ENCODE measurements around the gene NFATC1.

The NFATC1 gene

DNA sequence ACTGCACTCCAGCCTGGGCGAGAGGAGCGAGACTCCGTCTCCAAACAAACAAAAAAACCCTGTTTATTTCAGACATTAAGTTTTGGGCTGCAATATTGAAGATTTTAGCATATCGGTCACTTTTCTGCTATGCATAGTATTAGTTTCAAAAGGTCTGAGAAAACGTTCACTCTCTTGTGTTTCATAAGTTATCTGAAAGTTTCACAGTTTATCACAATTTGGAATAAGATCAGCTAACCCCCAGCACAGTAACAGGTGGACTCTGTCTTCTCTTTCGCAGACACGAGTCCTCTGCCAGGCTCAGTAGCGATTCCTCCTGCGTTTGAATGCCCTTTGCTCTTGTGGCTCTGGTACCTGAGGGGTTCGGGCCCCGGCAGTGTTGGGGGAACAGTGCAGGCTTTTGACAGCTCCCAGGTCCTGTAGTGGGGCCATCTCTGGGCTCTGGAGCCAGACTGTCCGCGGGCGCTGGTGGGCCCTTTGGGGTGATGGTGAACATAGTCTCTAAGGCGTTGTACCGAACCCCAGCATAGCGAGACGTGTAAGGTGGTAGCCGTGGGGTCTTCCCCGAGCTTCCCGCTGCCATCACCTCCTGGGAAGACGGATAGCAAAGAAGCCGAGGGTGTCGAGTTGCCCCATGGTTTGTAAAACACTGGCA is 20.4 kb downstream of the NFATC1 start:
- DNase-seq (ENCODE audit: low read depth, low spot score): no peak
- no peak overlapping the region for H3K4me3 ChIP-seq (ENCODE audit: low read depth, low read length)
- TF ChIP-seq, protein P1, sequence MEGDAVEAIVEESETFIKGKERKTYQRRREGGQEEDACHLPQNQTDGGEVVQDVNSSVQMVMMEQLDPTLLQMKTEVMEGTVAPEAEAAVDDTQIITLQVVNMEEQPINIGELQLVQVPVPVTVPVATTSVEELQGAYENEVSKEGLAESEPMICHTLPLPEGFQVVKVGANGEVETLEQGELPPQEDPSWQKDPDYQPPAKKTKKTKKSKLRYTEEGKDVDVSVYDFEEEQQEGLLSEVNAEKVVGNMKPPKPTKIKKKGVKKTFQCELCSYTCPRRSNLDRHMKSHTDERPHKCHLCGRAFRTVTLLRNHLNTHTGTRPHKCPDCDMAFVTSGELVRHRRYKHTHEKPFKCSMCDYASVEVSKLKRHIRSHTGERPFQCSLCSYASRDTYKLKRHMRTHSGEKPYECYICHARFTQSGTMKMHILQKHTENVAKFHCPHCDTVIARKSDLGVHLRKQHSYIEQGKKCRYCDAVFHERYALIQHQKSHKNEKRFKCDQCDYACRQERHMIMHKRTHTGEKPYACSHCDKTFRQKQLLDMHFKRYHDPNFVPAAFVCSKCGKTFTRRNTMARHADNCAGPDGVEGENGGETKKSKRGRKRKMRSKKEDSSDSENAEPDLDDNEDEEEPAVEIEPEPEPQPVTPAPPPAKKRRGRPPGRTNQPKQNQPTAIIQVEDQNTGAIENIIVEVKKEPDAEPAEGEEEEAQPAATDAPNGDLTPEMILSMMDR (IDR thresholded peaks at IDR 0.05; ENCODE audit: insufficient read depth, low read length, missing control alignments): no peak
- POLR2A ChIA-PET: no interaction called here
- CTCF ChIA-PET: no interaction called here

DNA sequence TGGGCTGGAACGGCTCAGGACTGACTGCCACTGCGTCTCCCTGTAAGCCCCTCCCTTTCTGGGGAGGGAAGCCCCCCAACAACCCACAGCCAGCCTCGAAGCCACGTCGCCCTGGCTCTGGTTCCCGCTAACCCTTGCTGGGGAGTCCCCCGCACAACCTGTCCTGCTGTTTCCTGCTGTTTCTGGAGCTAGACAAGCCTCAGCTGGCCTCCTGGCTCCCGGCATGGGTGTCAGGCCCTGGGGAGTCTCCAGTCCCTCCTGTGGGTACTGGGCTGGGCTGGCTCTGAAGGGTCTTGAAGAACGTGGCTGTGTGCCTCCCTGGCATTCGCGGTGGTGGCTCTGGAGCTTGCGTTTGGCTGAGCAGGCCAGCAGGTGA is 20.9 kb downstream of the NFATC1 start:
- ChIA-PET POLR2A (no interaction called here), CTCF (no interaction called here)

DNA sequence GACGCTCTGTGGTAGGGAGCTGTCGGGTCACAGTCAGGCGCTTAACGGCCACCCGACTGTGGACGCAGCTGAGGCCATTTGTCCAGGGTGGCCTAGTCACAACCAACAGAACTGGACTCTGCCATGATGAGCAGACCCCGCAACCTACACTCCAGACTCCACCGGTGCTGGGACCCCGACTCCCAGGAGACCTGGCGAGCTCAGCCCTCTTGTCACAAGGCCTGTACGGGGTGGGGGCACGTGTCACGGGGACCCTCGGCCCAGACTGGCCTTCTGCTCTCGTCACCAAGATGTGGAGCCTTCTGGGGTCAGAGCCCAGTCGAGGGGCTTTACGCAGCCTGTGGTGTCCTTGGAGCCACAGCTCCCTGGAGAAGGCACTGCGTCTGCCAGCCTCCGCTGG is 22.5 kb downstream of the NFATC1 start:
- TF ChIP-seq, protein P1 (IDR thresholded peaks at IDR 0.05; ENCODE audit: insufficient read depth, low read length, missing control alignments): no peak
- POLR2A ChIA-PET: no interaction called here
- CTCF ChIA-PET: interaction anchor here (1.4 kb wide), 1 partner anchor 37 kb away, joined by 3 read pairs; no protein-coding TSS in a partner anchor

More for the DNA sequence above, 20.9 kb downstream of the NFATC1 start:
- DNase-seq (ENCODE audit: low read depth, low spot score): no peak
- H3K4me3 ChIP-seq (ENCODE audit: low read depth, low read length): no peak overlapping the region
- TF ChIP-seq, protein P1 (IDR thresholded peaks at IDR 0.05; ENCODE audit: insufficient read depth, low read length, missing control alignments): no peak

DNA sequence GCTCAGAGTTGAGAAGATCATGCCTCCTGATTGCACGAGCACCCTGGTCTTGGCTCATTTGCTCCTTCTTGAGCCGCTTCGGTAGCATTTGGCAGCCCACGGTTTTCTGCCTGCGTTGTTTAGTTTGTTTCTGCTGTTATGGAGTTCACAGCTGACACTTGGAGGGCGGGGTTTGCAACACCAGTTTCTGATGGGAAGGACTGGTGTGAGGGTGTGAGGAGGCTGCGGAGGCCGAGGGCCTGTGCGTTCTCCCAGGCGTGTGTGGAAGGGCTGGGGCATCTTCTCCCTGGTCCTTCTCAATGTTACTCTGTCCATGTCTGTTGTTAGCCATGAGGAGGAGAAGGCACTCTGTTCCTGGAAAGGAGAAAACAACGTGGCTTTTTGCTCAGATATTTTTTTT is 22.9 kb downstream of the NFATC1 start:
- POLR2A ChIA-PET: no interaction called here

More for the DNA sequence above, 22.5 kb downstream of the NFATC1 start:
- H3K4me3 ChIP-seq (ENCODE audit: low read depth, low read length): no peak overlapping the region
- DNase-seq (ENCODE audit: low read depth, low spot score): no peak

DNA sequence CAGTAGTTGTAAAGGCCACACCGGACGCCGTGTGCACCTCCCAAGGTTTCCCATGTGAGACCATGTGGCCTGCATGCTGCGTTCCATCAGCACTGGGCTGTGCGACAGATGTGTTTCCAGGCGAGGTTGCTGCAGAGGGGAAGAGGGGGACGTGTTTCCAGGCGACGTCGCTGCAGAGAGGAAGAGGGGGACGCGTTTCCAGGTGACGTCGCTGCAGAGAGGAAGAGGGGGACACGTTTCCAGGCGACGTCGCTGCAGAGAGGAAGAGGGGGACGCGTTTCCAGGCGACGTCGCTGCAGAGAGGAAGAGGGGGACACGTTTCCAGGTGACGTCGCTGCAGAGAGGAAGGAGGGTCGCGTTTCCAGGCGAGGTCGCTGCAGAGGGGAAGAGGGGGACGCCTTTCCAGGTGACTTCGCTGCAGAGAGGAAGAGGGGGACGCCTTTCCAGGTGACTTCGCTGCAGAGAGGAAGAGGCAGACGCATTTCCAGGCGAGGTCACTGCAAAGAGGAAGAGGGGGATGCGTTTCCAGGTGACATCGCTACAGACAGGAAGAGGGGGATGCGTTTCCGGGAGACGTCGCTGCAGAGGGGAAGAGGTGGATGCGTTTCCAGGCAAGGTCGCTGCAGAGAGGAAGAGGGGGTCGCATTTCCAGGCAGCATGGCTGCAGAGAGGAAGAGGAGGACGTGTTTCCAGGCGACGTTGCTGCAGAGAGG is 24.5 kb downstream of the NFATC1 start:
- POLR2A ChIA-PET: no interaction called here
- CTCF ChIA-PET: no interaction called here
- no peak overlapping the region for H3K4me3 ChIP-seq (ENCODE audit: low read depth, low read length)
- TF ChIP-seq, protein P1 (IDR thresholded peaks at IDR 0.05; ENCODE audit: insufficient read depth, low read length, missing control alignments): no peak
- DNase-seq (ENCODE audit: low read depth, low spot score): no peak

More for the DNA sequence above, 22.9 kb downstream of the NFATC1 start:
- no peak overlapping the region for H3K4me3 ChIP-seq (ENCODE audit: low read depth, low read length)
- no peak for DNase-seq (ENCODE audit: low read depth, low spot score)
- CTCF ChIA-PET: interaction anchor here (1.4 kb wide), 1 partner anchor 38 kb away, joined by 3 read pairs; no protein-coding TSS in a partner anchor
- TF ChIP-seq, protein P1 (IDR thresholded peaks at IDR 0.05; ENCODE audit: insufficient read depth, low read length, missing control alignments): no peak

DNA sequence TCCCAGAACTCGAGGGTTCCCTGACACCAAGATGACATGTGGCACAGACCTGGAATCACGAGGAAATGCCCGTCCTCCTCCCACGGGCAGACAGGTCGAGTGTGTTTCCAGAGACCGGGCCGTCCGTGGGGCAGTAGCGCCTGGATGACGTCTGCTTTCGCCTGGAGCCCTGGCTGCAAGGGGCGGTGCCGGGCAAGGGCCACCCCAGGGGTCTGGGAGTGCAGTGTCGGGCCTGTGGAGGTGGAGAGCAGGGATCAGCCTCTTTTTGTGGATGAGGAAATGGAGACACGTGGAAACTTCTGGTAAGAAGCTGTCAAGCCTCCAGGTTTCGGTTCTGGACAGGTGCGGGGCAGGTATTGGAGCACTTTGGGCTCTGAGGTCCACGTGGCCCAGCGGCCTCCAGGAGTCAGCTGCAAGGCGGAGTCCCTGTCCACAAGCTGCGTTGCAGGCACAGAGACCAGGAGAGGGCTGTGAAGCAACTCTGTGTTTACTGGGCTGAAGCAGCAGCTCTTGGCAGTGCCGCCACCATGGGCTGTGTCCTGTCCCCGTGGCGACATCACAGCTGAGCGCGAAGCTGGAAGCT is 25.6 kb downstream of the NFATC1 start:
- TF ChIP-seq, protein P1 (IDR thresholded peaks at IDR 0.05; ENCODE audit: insufficient read depth, low read length, missing control alignments): no peak
- H3K4me3 ChIP-seq (ENCODE audit: low read depth, low read length): no peak overlapping the region
- POLR2A ChIA-PET: no interaction called here
- CTCF ChIA-PET: interaction anchor here (0.8 kb wide), 1 partner anchor 110 kb away, joined by 3 read pairs; no protein-coding TSS in a partner anchor
- no peak for DNase-seq (ENCODE audit: low read depth, low spot score)

Data from AG04449 (cell line).